ENCODE results near the gene LPIN3. TPM values are rescaled to one million over a fixed set of nuclear protein-coding genes. Genes with fewer than 3 reads are reported as not detected.

The LPIN3 gene
- total and polyA plus RNA-seq, 12 donors = 1.8 to 49.7 (median 9.7) TPM

DNA sequence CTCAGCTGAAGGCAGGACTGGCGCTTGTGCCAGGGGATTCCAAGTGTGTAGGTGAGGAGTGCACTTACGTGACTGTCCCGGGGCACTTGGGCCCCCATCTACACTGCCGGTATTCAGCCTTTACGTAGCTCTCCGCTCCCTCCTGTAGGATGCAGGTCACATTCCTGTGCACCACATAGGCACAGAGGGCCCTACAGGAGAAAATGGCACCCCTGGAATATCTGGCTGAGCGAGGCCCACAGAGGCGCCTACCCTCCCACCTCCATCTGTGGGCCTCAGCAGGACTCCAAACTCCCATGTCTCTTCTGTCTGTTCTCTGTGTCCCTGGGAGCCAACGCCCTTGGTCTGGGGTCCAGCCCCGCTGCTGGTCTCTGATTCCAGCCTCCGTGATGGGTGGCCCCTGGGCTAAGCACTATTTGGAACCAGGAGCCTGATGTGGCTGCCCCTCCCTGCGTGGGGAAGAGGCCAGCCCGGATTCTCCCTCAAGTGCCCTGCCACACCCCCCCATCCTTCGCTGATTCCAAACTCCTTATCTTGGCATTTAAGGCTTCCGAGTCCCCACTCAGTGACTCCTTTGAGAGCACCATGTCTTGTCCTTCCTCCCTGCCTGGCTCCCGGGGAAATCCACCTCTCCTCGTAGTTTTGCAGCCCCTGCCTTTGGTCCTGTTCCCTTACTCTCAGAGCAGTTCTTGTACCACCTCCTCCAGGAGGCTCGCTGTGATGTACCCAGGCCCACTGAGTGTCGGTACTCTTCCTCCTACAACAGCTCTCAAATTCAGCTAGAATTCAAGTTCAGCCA lies 24.5 kb downstream of the LPIN3 start:
- WGBS, 4 donors = 88 to 91% (median 90%) methylated on average over 13 to 19 of the region's 19 CpGs
- Histone ChIP-seq H3K36me3 (replicated peaks in 1 of 2) (no peaks in the 10 kb centered on the region), H3K27ac (no peak overlapping the region), H3K4me1 (replicated peaks in 1 of 2) (no peaks in the 10 kb centered on the region), H3K4me3 (peak overlapping the region in 1 of 4 donors; percentile 52), H3K9me3 (replicated peaks in 1 of 3) (no peaks in the 10 kb centered on the region), H3K27me3 (peaks cover 10% of the 10 kb centered on the region)
- no peak for DNase-seq
- intact Hi-C loops (cut with DNase I) = no loop called here
- no peak for TF ChIP-seq POLR2A (IDR thresholded peaks at IDR 0.05)
- TF ChIP-seq, protein P1, sequence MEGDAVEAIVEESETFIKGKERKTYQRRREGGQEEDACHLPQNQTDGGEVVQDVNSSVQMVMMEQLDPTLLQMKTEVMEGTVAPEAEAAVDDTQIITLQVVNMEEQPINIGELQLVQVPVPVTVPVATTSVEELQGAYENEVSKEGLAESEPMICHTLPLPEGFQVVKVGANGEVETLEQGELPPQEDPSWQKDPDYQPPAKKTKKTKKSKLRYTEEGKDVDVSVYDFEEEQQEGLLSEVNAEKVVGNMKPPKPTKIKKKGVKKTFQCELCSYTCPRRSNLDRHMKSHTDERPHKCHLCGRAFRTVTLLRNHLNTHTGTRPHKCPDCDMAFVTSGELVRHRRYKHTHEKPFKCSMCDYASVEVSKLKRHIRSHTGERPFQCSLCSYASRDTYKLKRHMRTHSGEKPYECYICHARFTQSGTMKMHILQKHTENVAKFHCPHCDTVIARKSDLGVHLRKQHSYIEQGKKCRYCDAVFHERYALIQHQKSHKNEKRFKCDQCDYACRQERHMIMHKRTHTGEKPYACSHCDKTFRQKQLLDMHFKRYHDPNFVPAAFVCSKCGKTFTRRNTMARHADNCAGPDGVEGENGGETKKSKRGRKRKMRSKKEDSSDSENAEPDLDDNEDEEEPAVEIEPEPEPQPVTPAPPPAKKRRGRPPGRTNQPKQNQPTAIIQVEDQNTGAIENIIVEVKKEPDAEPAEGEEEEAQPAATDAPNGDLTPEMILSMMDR (IDR thresholded peaks at IDR 0.05) = no peak

DNA sequence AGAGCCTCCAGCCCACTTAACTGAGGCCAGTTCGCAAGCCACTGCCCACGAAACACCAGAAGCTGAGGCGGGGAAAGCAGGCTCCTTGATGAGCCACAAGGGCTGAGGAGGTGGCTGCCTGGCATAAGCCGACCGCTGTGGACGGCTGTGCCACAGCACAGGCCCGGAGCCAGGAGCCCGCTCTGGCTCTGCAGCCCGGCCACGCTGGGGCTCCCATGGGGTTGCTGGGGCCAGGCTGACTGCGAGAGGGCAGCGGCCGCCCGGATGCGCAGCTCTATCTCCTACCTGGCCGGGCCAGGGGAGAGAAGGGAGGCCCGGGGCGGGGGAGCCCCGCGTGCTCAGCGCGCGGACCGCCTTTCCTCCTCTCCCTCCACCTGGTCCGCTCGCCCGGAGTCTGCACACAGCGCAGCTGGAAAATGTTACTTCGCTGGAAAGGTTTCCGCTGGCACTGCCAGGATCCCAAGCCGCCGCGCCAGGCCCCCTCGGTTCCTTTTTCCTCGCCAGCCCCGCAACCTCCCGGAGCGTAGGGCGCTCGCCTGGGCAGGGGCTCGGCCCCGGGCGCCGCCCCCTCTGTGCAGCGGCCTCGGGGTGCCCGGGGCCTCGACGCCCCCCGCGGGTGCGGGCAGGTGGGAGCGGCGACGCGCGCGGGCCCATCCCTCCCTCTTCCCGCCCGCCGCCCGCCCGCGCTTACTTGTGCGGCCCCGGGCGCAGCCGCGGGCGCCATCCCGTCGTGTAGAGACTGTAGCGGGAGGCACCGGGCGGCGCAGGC lies 25.3 kb downstream of the LPIN3 start:
- Histone ChIP-seq H3K36me3 (replicated peaks in 1 of 2) (no peaks in the 10 kb centered on the region), H3K4me3 (peak overlapping the region in 1 of 4 donors; percentile 52), H3K27me3 (peaks cover 10% of the 10 kb centered on the region), H3K9me3 (replicated peaks in 1 of 3) (no peaks in the 10 kb centered on the region), H3K4me1 (replicated peaks in 1 of 2) (no peaks in the 10 kb centered on the region), H3K27ac (no peak overlapping the region)
- intact Hi-C loops (cut with DNase I) = no loop called here
- no peak for TF ChIP-seq POLR2A (IDR thresholded peaks at IDR 0.05)
- TF ChIP-seq, protein P1 (IDR thresholded peaks at IDR 0.05) = no peak
- DNase-seq = no peak
- 13 to 70% (median 16%) methylated on average over 7 to 76 of the region's 76 CpGs for WGBS, 4 donors

- WGBS, 4 donors = 9 to 61% (median 20%) methylated on average over 11 to 92 of the region's 93 CpGs
- Histone ChIP-seq H3K4me1 (replicated peaks in 1 of 2) (no peaks in the 10 kb centered on the region), H3K4me3 (peak within 1 kb of the TSS in 1 of 4 donors; percentile 52), H3K9me3 (replicated peaks in 1 of 3) (no peaks in the 10 kb centered on the region), H3K27me3 (peaks cover 10% of the 10 kb centered on the region), H3K36me3 (replicated peaks in 1 of 2) (no peaks in the 10 kb centered on the region), H3K27ac (no peak within 1 kb of the TSS)
- no peak for DNase-seq
- intact Hi-C loops (cut with DNase I) = no loop called here
- TF ChIP-seq, protein P1 (IDR thresholded peaks at IDR 0.05) = no peak
- no peak for TF ChIP-seq POLR2A (IDR thresholded peaks at IDR 0.05)
Observed at GRCh38 chr20:41366546-41367392, 26.1 kb downstream of the LPIN3 start, which contains the start of gene EMILIN3. Gene EMILIN3, minus strand, starts transcription at chr20:41366818. Its CDS starts 184 bp downstream, at chr20:41366634.

- Histone ChIP-seq H3K27ac (no peak overlapping the region), H3K9me3 (replicated peaks in 1 of 3) (no peaks in the 10 kb centered on the region), H3K4me3 (no peak overlapping the region), H3K27me3 (peaks cover 10% of the 10 kb centered on the region), H3K4me1 (replicated peaks in 1 of 2) (no peaks in the 10 kb centered on the region), H3K36me3 (replicated peaks in 1 of 2) (no peaks in the 10 kb centered on the region)
- no peak for DNase-seq
- intact Hi-C loops (cut with DNase I) = no loop called here
- WGBS, 4 donors = 77 to 89% (median 83%) methylated on average over 7 to 13 of the region's 13 CpGs
- no peak for TF ChIP-seq POLR2A (IDR thresholded peaks at IDR 0.05)
- TF ChIP-seq, protein P1 (IDR thresholded peaks at IDR 0.05) = no peak
Observed at GRCh38 chr20:41367393-41367695, 26.7 kb downstream of the LPIN3 start.
